Chondrocyte (in vitro differentiated cells): ENCODE measurements around the gene UBE2R2. TPM values are rescaled to one million over a fixed set of nuclear protein-coding genes. Genes with fewer than 3 reads are reported as not detected.
A peak's percentile ranks its signal among the peaks of the same experiment; 100 is the strongest.

Experiments used
- DNase-seq: peaks from one replicate; pipeline ENCODE4 v3.0.0; 2021; ENCODE audit warnings: mixed read lengths, low spot score
- H3K27ac Mint-ChIP-seq: one replicate; pipeline ENCODE4 v1.8.0; 2021; ENCODE audit warnings: mild to moderate bottlenecking, moderate library complexity, mixed read lengths; ENCODE audit not compliant: unreplicated experiment
- H3K27me3 Mint-ChIP-seq: 2 replicates; pipeline ENCODE4 v1.8.0; 2021; ENCODE audit warnings: low read depth, mixed read lengths
- H3K36me3 Mint-ChIP-seq: 2 replicates; pipeline ENCODE4 v1.8.0; 2021; ENCODE audit warnings: low read depth, mixed read lengths
- H3K4me1 Mint-ChIP-seq: 2 replicates; pipeline ENCODE4 v1.8.0; 2021; ENCODE audit warnings: low read depth, mild to moderate bottlenecking, mixed read lengths
- H3K4me3 Mint-ChIP-seq: one replicate; pipeline ENCODE4 v1.8.0; 2021; ENCODE audit warnings: mild to moderate bottlenecking, moderate library complexity, mixed read lengths; ENCODE audit not compliant: unreplicated experiment
- H3K9me3 Mint-ChIP-seq: 2 replicates; pipeline ENCODE4 v1.8.0; 2021; ENCODE audit warnings: low read depth, mixed read lengths
- total RNA-seq: library from RNA; stranded (reverse); gene quantifications from 3 replicates; pipeline ENCODE4 v1.2.1, GENCODE V29; 2021
- TF ChIP-seq, protein P1 (sequence below): fragments of 200-600 bp; sonication (generic); IDR thresholded peaks from 2 replicates; pipeline ENCODE4 v1.5.0; 2021; ENCODE audit warnings: antibody characterized with exemption, mild to moderate bottlenecking, moderate library complexity

Gene UBE2R2
- total RNA-seq, 1 donor from 2014 or later = 48.8 TPM

DNA sequence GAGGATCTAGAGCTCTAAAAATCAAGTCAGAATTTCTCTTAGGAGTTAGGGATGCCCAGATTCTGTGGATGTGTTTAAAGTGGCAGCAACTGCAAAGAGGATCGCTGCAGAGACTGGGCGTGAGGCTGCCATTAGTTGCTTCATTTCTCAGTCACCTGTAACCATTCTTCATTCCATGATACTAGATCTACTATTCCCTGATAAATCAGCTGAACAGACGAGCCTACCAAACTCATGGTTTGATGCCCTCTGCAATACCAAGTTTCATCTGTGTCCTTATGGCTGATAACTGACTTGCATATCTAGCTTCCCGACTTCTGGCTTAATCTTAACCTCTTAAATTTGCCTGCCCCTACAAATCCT lies 33.3 kb downstream of the UBE2R2 start:
- Mint-ChIP-seq H3K9me3 (no peaks in the 10 kb centered on the region), H3K27me3 (no peaks in the 10 kb centered on the region), H3K4me3 (no peak overlapping the region), H3K27ac (no peak overlapping the region), H3K4me1 (peaks cover 51% of the 10 kb centered on the region), H3K36me3 (no peaks in the 10 kb centered on the region)
- TF ChIP-seq, protein P1, sequence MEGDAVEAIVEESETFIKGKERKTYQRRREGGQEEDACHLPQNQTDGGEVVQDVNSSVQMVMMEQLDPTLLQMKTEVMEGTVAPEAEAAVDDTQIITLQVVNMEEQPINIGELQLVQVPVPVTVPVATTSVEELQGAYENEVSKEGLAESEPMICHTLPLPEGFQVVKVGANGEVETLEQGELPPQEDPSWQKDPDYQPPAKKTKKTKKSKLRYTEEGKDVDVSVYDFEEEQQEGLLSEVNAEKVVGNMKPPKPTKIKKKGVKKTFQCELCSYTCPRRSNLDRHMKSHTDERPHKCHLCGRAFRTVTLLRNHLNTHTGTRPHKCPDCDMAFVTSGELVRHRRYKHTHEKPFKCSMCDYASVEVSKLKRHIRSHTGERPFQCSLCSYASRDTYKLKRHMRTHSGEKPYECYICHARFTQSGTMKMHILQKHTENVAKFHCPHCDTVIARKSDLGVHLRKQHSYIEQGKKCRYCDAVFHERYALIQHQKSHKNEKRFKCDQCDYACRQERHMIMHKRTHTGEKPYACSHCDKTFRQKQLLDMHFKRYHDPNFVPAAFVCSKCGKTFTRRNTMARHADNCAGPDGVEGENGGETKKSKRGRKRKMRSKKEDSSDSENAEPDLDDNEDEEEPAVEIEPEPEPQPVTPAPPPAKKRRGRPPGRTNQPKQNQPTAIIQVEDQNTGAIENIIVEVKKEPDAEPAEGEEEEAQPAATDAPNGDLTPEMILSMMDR = no peak
- DNase-seq = no peak

DNA sequence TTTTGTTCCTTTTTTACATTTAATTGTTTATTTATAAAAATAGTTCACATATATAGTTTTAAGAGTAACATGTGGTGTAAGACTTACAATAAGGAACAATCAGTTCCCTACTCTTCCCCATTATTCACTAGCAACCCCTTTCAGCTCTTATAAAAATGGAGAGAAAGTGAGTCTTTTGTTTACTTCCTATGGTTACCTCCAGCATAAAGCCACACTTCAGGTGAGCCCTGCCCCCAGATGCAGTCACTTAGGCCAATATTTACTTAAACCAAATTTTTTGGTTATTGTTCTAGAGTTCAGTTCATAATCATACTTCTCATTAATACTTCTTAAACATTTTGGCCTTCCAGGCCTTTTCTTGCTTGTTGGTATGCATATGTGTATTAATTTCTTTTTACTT lies 33.7 kb downstream of the UBE2R2 start:
- Mint-ChIP-seq H3K4me1 (peaks cover 54% of the 10 kb centered on the region), H3K9me3 (no peaks in the 10 kb centered on the region), H3K4me3 (no peak overlapping the region), H3K27me3 (no peaks in the 10 kb centered on the region), H3K36me3 (no peaks in the 10 kb centered on the region), H3K27ac (peak overlapping the region; percentile 34)
- TF ChIP-seq, protein P1 = no peak
- DNase-seq = no peak

DNA sequence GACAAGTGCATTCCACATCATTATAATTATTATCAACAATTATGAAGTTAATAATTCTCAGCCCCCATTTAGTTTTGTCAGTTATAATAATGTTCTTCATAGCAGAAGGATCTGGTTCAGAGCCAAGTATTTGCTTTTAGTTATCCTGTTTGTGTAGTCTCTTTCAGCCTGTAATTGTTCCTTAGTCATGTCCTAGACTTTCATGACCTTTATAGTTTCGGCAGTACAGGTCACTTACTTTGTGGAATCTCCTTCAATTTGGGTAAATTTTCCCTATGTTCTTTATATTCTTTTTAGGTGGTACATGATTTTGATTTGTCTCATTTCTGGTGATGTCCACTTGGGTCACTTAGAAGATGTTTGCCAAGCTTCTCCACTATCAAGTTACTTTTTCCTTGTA lies 34.3 kb downstream of the UBE2R2 start:
- H3K27ac Mint-ChIP-seq = peak overlapping the region; percentile 34
- TF ChIP-seq, protein P1 = no peak
- H3K4me1 Mint-ChIP-seq = peaks cover 52% of the 10 kb centered on the region
- DNase-seq = no peak
- no peaks in the 10 kb centered on the region for H3K9me3 Mint-ChIP-seq
- no peak overlapping the region for H3K4me3 Mint-ChIP-seq
- H3K27me3 Mint-ChIP-seq = no peaks in the 10 kb centered on the region
- no peaks in the 10 kb centered on the region for H3K36me3 Mint-ChIP-seq

DNA sequence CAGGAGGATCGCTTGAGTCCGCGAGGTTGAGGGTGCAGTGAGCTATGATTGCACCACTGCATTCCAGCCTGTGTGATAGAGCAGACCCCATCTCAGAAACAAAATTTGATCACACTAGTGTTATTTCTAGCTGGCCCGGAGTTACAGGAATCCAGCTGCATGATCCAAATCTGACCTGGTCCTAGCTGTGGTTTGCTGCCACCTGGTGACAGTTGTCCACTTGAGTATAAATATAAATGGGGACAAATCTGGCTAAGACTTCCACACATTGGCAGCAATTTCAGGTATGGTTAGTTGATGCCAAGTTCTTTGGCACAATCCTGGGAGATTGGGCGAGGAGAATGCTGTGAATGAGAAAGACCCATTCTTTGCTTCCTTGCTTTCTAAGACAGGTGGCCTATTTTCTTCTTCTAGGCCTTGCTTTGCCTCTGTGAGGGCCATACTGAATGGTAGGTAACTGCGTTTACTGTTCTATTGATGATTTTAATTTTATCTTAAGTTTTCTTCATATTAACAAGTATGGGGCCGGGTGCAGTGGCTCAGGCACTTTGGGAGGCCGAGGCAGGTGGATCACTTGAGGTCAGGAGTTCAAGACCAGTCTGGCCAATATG lies 35.4 kb downstream of the UBE2R2 start:
- Mint-ChIP-seq H3K27ac (peak overlapping the region; percentile 5), H3K27me3 (no peaks in the 10 kb centered on the region), H3K36me3 (no peaks in the 10 kb centered on the region), H3K4me1 (peaks cover 53% of the 10 kb centered on the region), H3K9me3 (no peaks in the 10 kb centered on the region), H3K4me3 (no peak overlapping the region)
- TF ChIP-seq, protein P1 = peak; percentile 82
- no peak for DNase-seq

DNA sequence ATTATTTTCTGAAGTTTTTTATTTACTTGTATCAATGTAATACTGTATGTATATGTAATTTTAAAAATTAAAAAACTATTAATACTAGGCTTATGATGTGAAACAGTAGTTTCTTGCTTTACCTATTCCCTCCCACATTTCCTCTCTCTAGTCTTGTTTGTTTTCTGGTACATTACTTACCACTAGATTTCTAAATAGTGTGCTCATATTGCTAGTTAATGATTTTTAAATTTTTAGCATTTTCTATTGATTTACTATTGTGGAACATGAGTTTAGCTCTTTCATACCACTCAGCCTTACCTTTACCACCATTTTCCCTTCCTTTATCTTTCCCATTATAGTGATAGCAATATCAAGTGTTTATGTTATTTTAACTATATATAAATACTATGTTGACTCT lies 39.3 kb downstream of the UBE2R2 start:
- no peak for DNase-seq
- H3K36me3 Mint-ChIP-seq = peaks cover 2% of the 10 kb centered on the region
- H3K4me1 Mint-ChIP-seq = peaks cover 66% of the 10 kb centered on the region
- H3K27ac Mint-ChIP-seq = peak overlapping the region; percentile 70
- TF ChIP-seq, protein P1 = no peak
- no peaks in the 10 kb centered on the region for H3K9me3 Mint-ChIP-seq
- H3K4me3 Mint-ChIP-seq = no peak overlapping the region
- no peaks in the 10 kb centered on the region for H3K27me3 Mint-ChIP-seq
